GM23338 (cell line): ENCODE measurements around the gene FIP1L1. TPM values are rescaled to one million over a fixed set of nuclear protein-coding genes. Genes with fewer than 3 reads are reported as not detected.

Source experiments
- ATAC-seq: fragments of 200-7000 bp; cut with Tn5 transposase; 3 replicates; pipeline ENCODE4 v1.9.1; 2020
- DNase-seq: peaks from one replicate; pipeline ENCODE4 v3.0.0-alpha.2; 2015; ENCODE audit warnings: low spot score
- H2AFZ ChIP-seq: fragments of 200-600 bp; sonication (generic); 2 replicates; pipeline ENCODE4 v1.8.0; 2016; ENCODE audit warnings: antibody characterized with exemption, mild to moderate bottlenecking, moderate library complexity
- H3F3A ChIP-seq: fragments of 200-600 bp; sonication (generic); replicated peaks from 2 replicates; pipeline ENCODE4 v1.8.0; 2017; ENCODE audit warnings: antibody characterized with exemption, mixed run types, low read depth
- H3K27ac ChIP-seq: fragments of 200-600 bp; sonication (generic); 2 replicates; pipeline ENCODE4 v1.6.1; 2016; ENCODE audit warnings: low read depth
- H3K27me3 ChIP-seq: fragments of 200-600 bp; sonication (generic); 2 replicates; pipeline ENCODE4 v1.8.0; 2016; ENCODE audit warnings: mild to moderate bottlenecking, mixed run types, moderate library complexity; ENCODE audit not compliant: insufficient read depth
- H3K36me3 ChIP-seq: fragments of 200-600 bp; sonication (generic); 2 replicates; pipeline ENCODE4 v1.8.0; 2016; ENCODE audit warnings: mild to moderate bottlenecking; ENCODE audit not compliant: insufficient read depth
- H3K4me1 ChIP-seq: fragments of 200-600 bp; sonication (generic); 2 replicates; pipeline ENCODE4 v1.8.0; 2016; ENCODE audit warnings: mild to moderate bottlenecking, moderate library complexity; ENCODE audit not compliant: insufficient read depth
- H3K4me2 ChIP-seq: fragments of 200-600 bp; sonication (generic); 2 replicates; pipeline ENCODE4 v1.7.1; 2017; ENCODE audit warnings: mixed run types
- H3K4me3 ChIP-seq: fragments of 200-600 bp; sonication (generic); 2 replicates; pipeline ENCODE4 v1.6.1; 2016; ENCODE audit warnings: mixed run types
- H3K79me2 ChIP-seq: fragments of 200-600 bp; sonication (generic); replicated peaks from 2 replicates; pipeline ENCODE4 v1.8.0; 2017; ENCODE audit warnings: mild to moderate bottlenecking; ENCODE audit not compliant: insufficient read depth
- H3K9me2 ChIP-seq: fragments of 200-600 bp; sonication (generic); 2 replicates; pipeline ENCODE4 v1.8.0; 2017; ENCODE audit not compliant: insufficient read depth
- H4K20me1 ChIP-seq: fragments of 200-600 bp; sonication (generic); replicated peaks from 2 replicates; pipeline ENCODE4 v1.8.0; 2017; ENCODE audit warnings: mild to moderate bottlenecking; ENCODE audit not compliant: insufficient read depth
- H3K27ac Mint-ChIP-seq: 2 replicates; pipeline ENCODE4 v1.8.0; 2020; ENCODE audit warnings: inconsistent platforms, mild to moderate bottlenecking, moderate library complexity, mixed read lengths
- H3K27me3 Mint-ChIP-seq: 3 replicates; pipeline ENCODE4 v1.8.0; 2022; ENCODE audit warnings: low read depth, mild to moderate bottlenecking, moderate library complexity, mixed read lengths, inconsistent platforms; ENCODE audit not compliant: insufficient read depth, poor library complexity
- H3K36me3 Mint-ChIP-seq: 3 replicates; pipeline ENCODE4 v1.8.0; 2021; ENCODE audit warnings: low read depth, mild to moderate bottlenecking, inconsistent platforms, moderate library complexity, mixed read lengths
- H3K4me1 Mint-ChIP-seq: 3 replicates; pipeline ENCODE4 v1.8.0; 2020; ENCODE audit warnings: mild to moderate bottlenecking, inconsistent platforms, mixed read lengths
- H3K4me3 Mint-ChIP-seq: 3 replicates; pipeline ENCODE4 v1.8.0; 2021; ENCODE audit warnings: moderate library complexity, mild to moderate bottlenecking, inconsistent platforms, mixed read lengths
- H3K9me3 Mint-ChIP-seq: 3 replicates; pipeline ENCODE4 v1.8.0; 2020; ENCODE audit warnings: moderate library complexity, mild to moderate bottlenecking, inconsistent platforms, mixed read lengths
- CREB1 ChIP-seq: fragments of 250-450 bp; sonication (Bioruptor Pico); IDR thresholded peaks from 2 replicates; pipeline ENCODE4 v1.5.0; 2020; ENCODE audit warnings: low read depth, mild to moderate bottlenecking, moderate library complexity
- CTCF ChIP-seq, 2 experiments: fragments of 200-600 bp in 1 of 2; sonication (generic) in 1 of 2; conservative IDR thresholded peaks; 2 replicates each; pipeline versions ENCODE4 v1.5.1 to v1.6.1; 2016 to 2017; ENCODE audit warnings: antibody characterized with exemption in 2 of 2, low read depth in 2 of 2, mild to moderate bottlenecking in 2 of 2, moderate library complexity in 1 of 2
- ETS1 ChIP-seq: IDR thresholded peaks from 2 replicates; pipeline ENCODE4 v1.6.1; 2016; ENCODE audit warnings: antibody characterized with exemption
- EZH2 ChIP-seq: fragments of 200-600 bp; sonication (generic); IDR thresholded peaks from one replicate; pipeline ENCODE4 v1.8.0; 2017; ENCODE audit warnings: antibody characterized with exemption, mild to moderate bottlenecking, low read depth; ENCODE audit not compliant: unreplicated experiment
- EZH2phosphoT487 ChIP-seq: fragments of 200-600 bp; sonication (generic); IDR thresholded peaks from one replicate; pipeline ENCODE4 v1.8.1; 2018; ENCODE audit warnings: antibody characterized with exemption; ENCODE audit not compliant: unreplicated experiment
- JUNB ChIP-seq: IDR thresholded peaks from one replicate; pipeline ENCODE4 v1.6.1; 2016; ENCODE audit warnings: antibody characterized with exemption; ENCODE audit not compliant: unreplicated experiment
- NANOG ChIP-seq: IDR thresholded peaks from 2 replicates; pipeline ENCODE4 v1.6.1; 2016; ENCODE audit warnings: antibody characterized with exemption, borderline replicate concordance
- POLR2AphosphoS5 ChIP-seq: IDR thresholded peaks from 2 replicates; pipeline ENCODE4 v1.6.1; 2016; ENCODE audit warnings: antibody characterized with exemption, low read depth
- STAT1 ChIP-seq: IDR thresholded peaks from one replicate; pipeline ENCODE4 v1.6.1; 2016; ENCODE audit warnings: antibody characterized with exemption; ENCODE audit not compliant: unreplicated experiment
- ZNF114 ChIP-seq: fragments of 250-450 bp; sonication (Bioruptor Pico); IDR thresholded peaks from 2 replicates; pipeline ENCODE4 v1.5.0; 2020; ENCODE audit warnings: mild to moderate bottlenecking, moderate library complexity
- ZNF331 ChIP-seq: fragments of 250-450 bp; sonication (Bioruptor Pico); IDR thresholded peaks from 2 replicates; pipeline ENCODE4 v1.5.0; 2020; ENCODE audit warnings: low read depth, mild to moderate bottlenecking, moderate library complexity
- ZNF462 ChIP-seq: fragments of 250-450 bp; sonication (Bioruptor Pico); IDR thresholded peaks from 2 replicates; pipeline ENCODE4 v1.5.0; 2020; ENCODE audit warnings: mild to moderate bottlenecking, moderate library complexity
- polyA plus RNA-seq: library from polyadenylated mRNA; unstranded; fragments of >200 nt; fragmentation: Nextera tagmentation; extraction: Ambion mirVana; gene quantifications from 2 replicates; pipeline ENCODE4 v1.2.1, GENCODE V29; 2016
- total RNA-seq: library from RNA; depleted of rRNA; stranded (reverse); fragments of >200 nt; shearing (Covaris generic); gene quantifications from 2 replicates; pipeline ENCODE4 v1.2.3, GENCODE V29; 2014

The FIP1L1 gene
- total and polyA plus RNA-seq, 2 experiments from 2014 or later: 43.3 to 54.0 TPM

GRCh38 chr4:53354012-53354722 lies 23.3 kb upstream of the FIP1L1 start:
- H3K4me1 Mint-ChIP-seq: no peaks in the 10 kb centered on the region
- Histone ChIP-seq H3K4me2 (no peak overlapping the region), H3K27ac (no peak overlapping the region), H3K27me3 (no peaks in the 10 kb centered on the region), H2AFZ (no peak overlapping the region), H3K9me2 (no peaks in the 10 kb centered on the region), H3K79me2 (no peaks in the 10 kb centered on the region), H3K36me3 (peaks cover 4% of the 10 kb centered on the region; the same call in 1 of the 2 replicates), H3K4me1 (no peaks in the 10 kb centered on the region), H3K4me3 (no peak overlapping the region), H4K20me1 (no peaks in the 10 kb centered on the region), H3F3A (no peaks in the 10 kb centered on the region)
- ATAC-seq (no peak), DNase-seq (no peak)
- H3K27me3 Mint-ChIP-seq: no peaks in the 10 kb centered on the region
- no peak overlapping the region for H3K4me3 Mint-ChIP-seq
- H3K9me3 Mint-ChIP-seq: peaks cover 28% of the 10 kb centered on the region
- peaks cover 28% of the 10 kb centered on the region for H3K36me3 Mint-ChIP-seq
- no peak overlapping the region for H3K27ac Mint-ChIP-seq
- no peak for TF ChIP-seq EZH2
- TF ChIP-seq CREB1 (CRISPR knock-in tag): no peak
- TF ChIP-seq POLR2AphosphoS5: no peak

- no peak overlapping the region for H3K27ac ChIP-seq
- H3K4me1 ChIP-seq: no peaks in the 10 kb centered on the region
- H3K4me3 ChIP-seq: no peak overlapping the region
- Mint-ChIP-seq H3K27ac (no peak overlapping the region), H3K36me3 (peaks cover 28% of the 10 kb centered on the region), H3K4me1 (no peaks in the 10 kb centered on the region), H3K27me3 (peaks cover 1% of the 10 kb centered on the region), H3K9me3 (peaks cover 28% of the 10 kb centered on the region), H3K4me3 (no peak overlapping the region)
- no peaks in the 10 kb centered on the region for H3K9me2 ChIP-seq
- peaks cover 4% of the 10 kb centered on the region; the same call in 1 of the 2 replicates for H3K36me3 ChIP-seq
- no peaks in the 10 kb centered on the region for H3K27me3 ChIP-seq
- H3F3A ChIP-seq: no peaks in the 10 kb centered on the region
- no peak overlapping the region for H3K4me2 ChIP-seq
- no peaks in the 10 kb centered on the region; the same call in 1 of the 2 replicates for H3K79me2 ChIP-seq
- no peaks in the 10 kb centered on the region for H4K20me1 ChIP-seq
- ATAC-seq: no peak
- no peak for DNase-seq
- no peak overlapping the region for H2AFZ ChIP-seq
- TF ChIP-seq ETS1 (no peak), STAT1 (no peak), EZH2phosphoT487 (no peak), POLR2AphosphoS5 (no peak), ZNF114 (CRISPR knock-in tag) (no peak), ZNF331 (CRISPR knock-in tag) (no peak), ZNF462 (no peak), CTCF (conservative IDR thresholded peaks at IDR 0.05; ENCODE audit: low read depth in 2 of 2) (no peak), CREB1 (CRISPR knock-in tag) (no peak), NANOG (no peak), JUNB (no peak), EZH2 (no peak)
Measured at GRCh38 chr4:53355930-53356521, 21.4 kb upstream of the FIP1L1 start.
